NT2/D1 (cell line): ENCODE data around the gene PACSIN2.

Experiments used
- SUZ12 ChIP-seq: IDR thresholded peaks from 2 replicates; pipeline ENCODE4 v1.6.1; 2011; ENCODE audit not compliant: insufficient read length, insufficient read depth; ENCODE audit errors: extremely low read depth
- YY1 ChIP-seq: IDR thresholded peaks from 2 replicates; pipeline ENCODE4 v1.6.1; 2011; ENCODE audit not compliant: insufficient read length, insufficient read depth
- ZNF274 ChIP-seq: IDR thresholded peaks from 2 replicates; pipeline ENCODE4 v1.6.1; 2011; ENCODE audit warnings: mild to moderate bottlenecking, low read depth, low read length

DNA sequence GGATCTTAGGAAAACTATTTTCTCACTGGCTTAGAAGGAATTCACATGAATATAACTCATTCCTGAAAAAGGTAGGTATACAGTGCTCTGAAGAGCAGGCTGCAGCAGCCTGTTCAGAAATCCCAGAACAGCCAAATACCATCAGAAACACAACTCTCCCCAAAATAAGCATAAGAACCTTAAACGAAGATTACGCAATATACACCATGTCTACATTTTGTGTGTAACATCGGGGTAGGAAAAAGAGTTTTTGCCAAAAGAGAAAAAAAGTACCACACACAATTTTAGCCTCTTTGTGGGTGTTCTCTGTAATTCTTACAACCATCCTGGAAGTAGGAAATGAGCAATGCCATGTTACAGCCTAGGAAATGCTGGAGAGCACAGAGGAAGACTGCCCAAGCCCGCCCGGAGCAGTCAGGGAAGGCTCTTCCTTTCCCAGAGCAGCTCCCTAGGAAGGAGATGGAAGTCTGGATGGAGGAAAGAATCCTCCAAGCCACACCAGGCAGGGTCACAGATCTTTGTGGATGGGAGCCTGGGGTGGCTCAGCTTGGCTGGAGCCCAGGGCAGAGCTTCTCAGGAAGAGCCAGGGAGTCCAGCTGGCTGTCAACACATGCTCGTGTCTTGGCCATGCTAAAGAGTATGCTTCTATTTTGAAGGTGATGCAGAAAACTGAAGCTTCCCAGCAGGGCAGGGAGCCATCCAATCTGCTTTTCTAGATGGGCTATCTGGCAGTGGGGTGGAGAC lies 108.2 kb downstream of the PACSIN2 start:
- no peak for TF ChIP-seq ZNF274
- no peak for TF ChIP-seq YY1
- no peak for TF ChIP-seq SUZ12
